ENCODE data around the gene FGD2. TPM values are rescaled to one million over a fixed set of nuclear protein-coding genes. Genes with fewer than 3 reads are reported as not detected.

The FGD2 gene, protein sequence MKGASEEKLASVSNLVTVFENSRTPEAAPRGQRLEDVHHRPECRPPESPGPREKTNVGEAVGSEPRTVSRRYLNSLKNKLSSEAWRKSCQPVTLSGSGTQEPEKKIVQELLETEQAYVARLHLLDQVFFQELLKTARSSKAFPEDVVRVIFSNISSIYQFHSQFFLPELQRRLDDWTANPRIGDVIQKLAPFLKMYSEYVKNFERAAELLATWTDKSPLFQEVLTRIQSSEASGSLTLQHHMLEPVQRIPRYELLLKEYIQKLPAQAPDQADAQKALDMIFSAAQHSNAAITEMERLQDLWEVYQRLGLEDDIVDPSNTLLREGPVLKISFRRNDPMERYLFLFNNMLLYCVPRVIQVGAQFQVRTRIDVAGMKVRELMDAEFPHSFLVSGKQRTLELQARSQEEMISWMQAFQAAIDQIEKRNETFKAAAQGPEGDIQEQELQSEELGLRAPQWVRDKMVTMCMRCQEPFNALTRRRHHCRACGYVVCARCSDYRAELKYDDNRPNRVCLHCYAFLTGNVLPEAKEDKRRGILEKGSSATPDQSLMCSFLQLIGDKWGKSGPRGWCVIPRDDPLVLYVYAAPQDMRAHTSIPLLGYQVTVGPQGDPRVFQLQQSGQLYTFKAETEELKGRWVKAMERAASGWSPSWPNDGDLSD
- 352 and 360 TPM in 2 replicates for total RNA-seq
- 216 TPM for total RNA-seq (2013)
- polyA plus RNA-seq: 444 and 682 TPM in 2 replicates
- polyA minus RNA-seq: 339 and 353 TPM in 2 replicates

DNA sequence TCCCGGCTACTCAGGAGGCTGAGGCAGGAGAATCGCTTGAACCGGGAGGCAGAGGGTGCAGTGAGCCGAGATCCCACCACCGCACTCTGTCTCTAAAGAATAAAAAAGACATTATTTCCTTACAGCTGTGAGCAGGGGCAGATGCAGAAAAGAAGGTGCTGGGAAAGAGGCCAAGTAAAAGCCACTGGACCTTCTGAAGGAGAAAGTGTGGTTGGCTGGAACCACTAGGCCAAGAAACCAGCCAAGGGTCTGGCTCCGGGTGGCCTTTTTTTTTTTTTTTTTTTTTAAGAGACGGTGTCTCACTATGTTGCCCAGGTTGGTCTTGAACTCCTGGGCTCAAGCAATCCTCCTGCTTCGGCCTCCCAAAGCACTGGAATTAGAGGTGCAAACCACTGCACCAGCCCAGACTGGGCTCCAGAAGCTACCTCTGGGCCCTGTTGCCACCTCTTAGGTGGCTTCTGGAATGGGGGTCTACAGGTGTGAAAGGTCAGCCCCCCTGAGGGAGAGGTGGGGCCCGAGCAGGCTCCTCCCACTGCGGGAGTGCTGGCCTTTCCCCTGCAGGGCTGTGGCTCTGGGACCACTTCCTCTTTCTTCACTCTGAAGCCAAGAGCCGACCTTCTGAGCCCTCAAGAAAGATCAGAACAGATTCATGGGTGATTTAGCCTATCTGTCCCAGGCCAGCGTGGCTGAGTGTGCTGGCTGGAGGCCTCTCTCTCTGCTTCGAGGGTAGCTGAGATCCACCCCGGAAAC, at the start of gene FGD2:
Gene FGD2, plus strand, starts transcription at position 595 of the 750 bp plus-strand sequence. CDS start 163 bp downstream, outside the sequence.
- H3K27ac Mint-ChIP-seq: peak within 1 kb of the TSS; percentile 95
- H3K4me1 ChIP-seq (ENCODE audit: control insufficient read depth in 2 of 2, insufficient read depth in 2 of 2, low read length in 2 of 2): peaks cover 56 to 79% of the 10 kb centered on the region in 2 donors
- CTCF ChIA-PET: interaction anchor here (0.6 to 5.1 kb wide), 13 partner anchors 12 to 171 kb away, joined by 3 to 113 read pairs (median 8); partner anchors contain the start of genes C6orf89, MTCH1, PIM1 and PPIL1
- TF ChIP-seq, protein P1, sequence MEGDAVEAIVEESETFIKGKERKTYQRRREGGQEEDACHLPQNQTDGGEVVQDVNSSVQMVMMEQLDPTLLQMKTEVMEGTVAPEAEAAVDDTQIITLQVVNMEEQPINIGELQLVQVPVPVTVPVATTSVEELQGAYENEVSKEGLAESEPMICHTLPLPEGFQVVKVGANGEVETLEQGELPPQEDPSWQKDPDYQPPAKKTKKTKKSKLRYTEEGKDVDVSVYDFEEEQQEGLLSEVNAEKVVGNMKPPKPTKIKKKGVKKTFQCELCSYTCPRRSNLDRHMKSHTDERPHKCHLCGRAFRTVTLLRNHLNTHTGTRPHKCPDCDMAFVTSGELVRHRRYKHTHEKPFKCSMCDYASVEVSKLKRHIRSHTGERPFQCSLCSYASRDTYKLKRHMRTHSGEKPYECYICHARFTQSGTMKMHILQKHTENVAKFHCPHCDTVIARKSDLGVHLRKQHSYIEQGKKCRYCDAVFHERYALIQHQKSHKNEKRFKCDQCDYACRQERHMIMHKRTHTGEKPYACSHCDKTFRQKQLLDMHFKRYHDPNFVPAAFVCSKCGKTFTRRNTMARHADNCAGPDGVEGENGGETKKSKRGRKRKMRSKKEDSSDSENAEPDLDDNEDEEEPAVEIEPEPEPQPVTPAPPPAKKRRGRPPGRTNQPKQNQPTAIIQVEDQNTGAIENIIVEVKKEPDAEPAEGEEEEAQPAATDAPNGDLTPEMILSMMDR (IDR thresholded peaks at IDR 0.05): no peak
- no peak for TF ChIP-seq EZH2 (IDR thresholded peaks at IDR 0.05; ENCODE audit: borderline replicate concordance, insufficient read depth, low read depth, low read length, poor library complexity, severe bottlenecking)
- H3K4me1 Mint-ChIP-seq: peaks cover 82% of the 10 kb centered on the region
- 9% methylated on average over 8 of the region's 14 CpGs for WGBS (ENCODE audit: insufficient coverage)
- POLR2A ChIA-PET: interaction anchor here (0.6 to 4.0 kb wide), 13 partner anchors 8 to 360 kb away, joined by 3 to 40 read pairs (median 5); partner anchors contain the start of gene MTCH1
- peak within 1 kb of the TSS; percentile 53 for H2AFZ ChIP-seq (ENCODE audit: insufficient read depth, low read depth, low read length, poor library complexity, severe bottlenecking)
- peaks cover 47% of the 10 kb centered on the region for H4K20me1 ChIP-seq (ENCODE audit: control insufficient read depth, insufficient read depth, low read length, poor library complexity, severe bottlenecking)
- H3K9ac ChIP-seq (ENCODE audit: low read length): peak within 1 kb of the TSS; percentile 97
- H3K4me2 ChIP-seq (replicated peaks; ENCODE audit: low read depth, low read length, poor library complexity, severe bottlenecking): peak within 1 kb of the TSS; percentile 92
- H3K9me3 Mint-ChIP-seq (ENCODE audit: insufficient read depth): no peaks in the 10 kb centered on the region
- intact Hi-C loops (cut with micrococcal nuclease): loop anchor here (1.0 to 10.0 kb wide), 4 partner anchors 43 to 410 kb away; partner anchors contain the start of gene SRSF3
- H3K27me3 Mint-ChIP-seq: no peaks in the 10 kb centered on the region
- H3K27ac ChIP-seq (ENCODE audit: low read length in 2 of 2): peak within 1 kb of the TSS; percentile 80 to 92
- H3K36me3 ChIP-seq (replicated peaks in 1 of 2; ENCODE audit: control extremely low read depth in 1 of 2, control insufficient read depth in 1 of 2, extremely low read depth in 1 of 2, insufficient read depth in 2 of 2, low read length in 1 of 2): peaks cover 0 to 23% of the 10 kb centered on the region in 2 experiments
- ATAC-seq (ENCODE audit: low read depth) (peak; percentile 72), DNase-seq (peak; percentile 89)
- H3K4me3 Mint-ChIP-seq: peak within 1 kb of the TSS; percentile 96
- peak within 1 kb of the TSS; percentile 82 to 97 (median 89) for H3K4me3 ChIP-seq (ENCODE audit: control extremely low read depth in 1 of 5, extremely low read depth in 1 of 5, insufficient read depth in 1 of 5, low read depth in 2 of 5, low read length in 4 of 5)
- peaks cover 53% of the 10 kb centered on the region for H3K79me2 ChIP-seq (ENCODE audit: control insufficient read depth, insufficient read depth, low read length)
- no peaks in the 10 kb centered on the region for H3K27me3 ChIP-seq (replicated peaks in 1 of 4; ENCODE audit: control extremely low read depth in 1 of 4, control insufficient read depth in 3 of 4, insufficient read depth in 4 of 4, low read length in 3 of 4)
- H3K9me3 ChIP-seq (ENCODE audit: control extremely low read depth in 1 of 3, control insufficient read depth in 2 of 3, insufficient read depth in 1 of 3, low read length in 2 of 3): peaks cover 0 to 6% (median 0%) of the 10 kb centered on the region in 3 donors
